ENCODE results near the gene DNAH9. TPM values are rescaled to one million over a fixed set of nuclear protein-coding genes. Genes with fewer than 3 reads are reported as not detected.

Gene DNAH9
- total RNA-seq, 1 experiment from 2014 or later: 0.22 TPM

DNA sequence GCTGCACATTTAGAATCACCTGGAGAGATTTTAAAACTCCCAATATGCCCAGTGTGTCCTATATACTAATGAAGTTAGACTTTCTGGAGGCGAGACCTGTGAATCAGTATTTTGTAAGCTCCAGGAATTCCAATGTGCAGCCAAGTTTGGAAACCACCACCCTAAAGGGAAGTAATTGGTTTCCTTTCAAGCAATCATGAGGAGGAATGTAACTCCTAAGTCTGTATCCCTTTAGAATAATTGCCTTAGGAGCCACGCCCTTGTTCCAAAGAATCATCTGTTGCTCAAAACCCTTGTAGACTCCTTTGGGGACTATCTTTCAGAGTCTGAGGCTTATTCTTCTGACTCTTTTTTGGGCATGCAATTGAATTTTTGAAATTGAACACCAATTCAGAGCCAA, 84.4 kb downstream of the DNAH9 start:
- H3K36me3 Mint-ChIP-seq (ENCODE audit: insufficient read depth in 1 of 3, low read depth in 3 of 3): no peaks in the 10 kb centered on the region
- no peaks in the 10 kb centered on the region for H3K9me3 ChIP-seq (ENCODE audit: control insufficient read depth, low read depth, low read length)
- H3K4me3 Mint-ChIP-seq: no peak overlapping the region
- no peak overlapping the region for H4K5ac ChIP-seq (ENCODE audit: insufficient read length, low read depth, low read length)
- no peak overlapping the region for H3K27ac Mint-ChIP-seq
- no peak overlapping the region for H3K18ac ChIP-seq (ENCODE audit: insufficient read length, low read depth, low read length)
- H4K8ac ChIP-seq (replicated peaks; ENCODE audit: insufficient read length, low read depth, low read length): no peak overlapping the region
- no peak overlapping the region for H2BK15ac ChIP-seq (ENCODE audit: low read depth, low read length)
- no peak overlapping the region for H2AFZ ChIP-seq (ENCODE audit: low read length)
- H3K79me1 ChIP-seq (ENCODE audit: insufficient read depth, low read depth, low read length, poor library complexity, severe bottlenecking): no peaks in the 10 kb centered on the region
- no peak overlapping the region for H3K27ac ChIP-seq (ENCODE audit: insufficient read length, low read depth, low read length)
- no peaks in the 10 kb centered on the region for H3K9me3 Mint-ChIP-seq
- no CpG with 5 or more reads among the region's 2 CpGs for whole genome bisulfite sequencing (ENCODE audit: extremely low coverage, insufficient read length, low lambda C conversion rate)
- H4K20me1 ChIP-seq (ENCODE audit: control insufficient read depth, insufficient read depth, insufficient read length): no peaks in the 10 kb centered on the region
- H4K91ac ChIP-seq (ENCODE audit: insufficient read length, low read depth, low read length): no peak overlapping the region
- H3K27me3 Mint-ChIP-seq (ENCODE audit: low read depth): no peaks in the 10 kb centered on the region; the same call in 1 of the 2 replicates
- H3K14ac ChIP-seq (ENCODE audit: insufficient read depth, low read length): no peak overlapping the region
- H2BK12ac ChIP-seq (ENCODE audit: insufficient read length, low read depth, low read length): no peak overlapping the region
- no peaks in the 10 kb centered on the region for H3K79me2 ChIP-seq (ENCODE audit: insufficient read depth, low read length)
- no peaks in the 10 kb centered on the region for H3K23me2 ChIP-seq (ENCODE audit: insufficient read length, low read depth, low read length, poor library complexity, severe bottlenecking)
- no peak overlapping the region for H3K56ac ChIP-seq (ENCODE audit: insufficient read length, low read depth, low read length)
- H2BK120ac ChIP-seq (ENCODE audit: low read depth, low read length, poor library complexity, severe bottlenecking): no peak overlapping the region
- H3K4me1 ChIP-seq (ENCODE audit: insufficient read depth, low read length): no peaks in the 10 kb centered on the region
- H3K4me2 ChIP-seq (ENCODE audit: insufficient read depth, insufficient read length, low read length): no peak overlapping the region
- no peak overlapping the region for H3K9ac ChIP-seq (ENCODE audit: extremely low read depth, insufficient read length, low read length)
- no peak for TF ChIP-seq CTCF (conservative IDR thresholded peaks at IDR 0.05)
- no peak overlapping the region for H3K4ac ChIP-seq (ENCODE audit: low read depth, low read length)
- no peak overlapping the region for H2AK5ac ChIP-seq (ENCODE audit: insufficient read length, low read length)
- H3T11ph ChIP-seq (ENCODE audit: low read length): no peak overlapping the region
- no peak overlapping the region for H3K23ac ChIP-seq (ENCODE audit: insufficient read length, low read depth, low read length)
- no peak overlapping the region for H2BK20ac ChIP-seq (ENCODE audit: low read depth, low read length, poor library complexity, severe bottlenecking)
- no peaks in the 10 kb centered on the region for H3K27me3 ChIP-seq (ENCODE audit: insufficient read depth, low read length)
- no peak for DNase-seq
- H3K4me1 Mint-ChIP-seq: peaks cover 0 to 3% of the 10 kb centered on the region in 2 experiments; a peak in 1 of 4 replicates
- no peak overlapping the region for H2BK5ac ChIP-seq (ENCODE audit: insufficient read length, low read length)
